Activated gamma-delta T cell (primary cell): Measurements from ENCODE around the gene GRIK4.

Experiments used
- DNase-seq: peaks from one replicate; lab custom pipeline; 2025; lab: John Stamatoyannopoulos, UW

The GRIK4 gene

GRCh38 chr11:120509346-120510053 lies 2.0 kb upstream of the GRIK4 start:
- DNase-seq, result no peak

- no peak for DNase-seq
These were observed 987 bp upstream of the GRIK4 start for GRCh38 chr11:120510406-120511115.

GRCh38 chr11:120511820-120512738 lies 531 bp downstream of the GRIK4 start:
- DNase-seq, result no peak

GRCh38 chr11:120512739-120513435 lies 1.3 kb downstream of the GRIK4 start:
- DNase-seq, result no peak

GRCh38 chr11:120513436-120514315 lies 2.1 kb downstream of the GRIK4 start:
- no peak for DNase-seq

GRCh38 chr11:120514541-120515121 lies 3.1 kb downstream of the GRIK4 start:
- no peak for DNase-seq

GRCh38 chr11:120515186-120515723 lies 3.7 kb downstream of the GRIK4 start:
- no peak for DNase-seq

GRCh38 chr11:120516461-120517389 lies 5.2 kb downstream of the GRIK4 start:
- no peak for DNase-seq

- DNase-seq, result no peak
These were observed 5.8 kb downstream of the GRIK4 start for GRCh38 chr11:120517390-120517761.

GRCh38 chr11:120517801-120518291 lies 6.3 kb downstream of the GRIK4 start:
- no peak for DNase-seq

- DNase-seq, result no peak
These were observed 6.8 kb downstream of the GRIK4 start for GRCh38 chr11:120518356-120518755.

- no peak for DNase-seq
These were observed 7.9 kb downstream of the GRIK4 start for GRCh38 chr11:120519474-120519873.

- DNase-seq, result no peak
These were observed 8.7 kb downstream of the GRIK4 start for GRCh38 chr11:120520091-120520822.

GRCh38 chr11:120521176-120521575 lies 9.6 kb downstream of the GRIK4 start:
- DNase-seq, result no peak

- DNase-seq, result no peak
These were observed 10.5 kb downstream of the GRIK4 start for GRCh38 chr11:120522021-120522420.

- DNase-seq, result no peak
These were observed 11.2 kb downstream of the GRIK4 start for GRCh38 chr11:120522736-120523135.

- no peak for DNase-seq
These were observed 11.6 kb downstream of the GRIK4 start for GRCh38 chr11:120523196-120523595.

- DNase-seq, result no peak
These were observed 13.1 kb downstream of the GRIK4 start for GRCh38 chr11:120524536-120525085.
